ENCODE results near the gene PLK3. TPM values are rescaled to one million over a fixed set of nuclear protein-coding genes. Genes with fewer than 3 reads are reported as not detected.
A peak's percentile ranks its signal among the peaks of the same experiment; 100 is the strongest.

The PLK3 gene
- total and polyA plus RNA-seq, 2 of the 4 experiments (the other 2 are of a cell fraction) = 15.8 to 51.6 TPM

- no peak for TF ChIP-seq CTCF (conservative IDR thresholded peaks at IDR 0.05; ENCODE audit: low read depth, low read length)
Measured at GRCh38 chr1:44803062-44803311, 2.8 kb downstream of the PLK3 start (continued).

- H4K20me1 ChIP-seq (ENCODE audit: insufficient read depth, low read length) = peaks cover 29% of the 10 kb centered on the region
- no peaks in the 10 kb centered on the region for H3K9me3 ChIP-seq (ENCODE audit: control insufficient read depth, insufficient read depth, low read length)
- CTCF ChIA-PET = interaction anchor here (0.6 kb wide), 1 partner anchor 15 kb away, joined by 4 read pairs; no protein-coding TSS in a partner anchor
- H2BK5ac ChIP-seq (ENCODE audit: low read depth, low read length, poor library complexity, severe bottlenecking) = no peak overlapping the region
- no peak overlapping the region for H2BK15ac ChIP-seq (ENCODE audit: low read depth, low read length)
- in situ Hi-C loops (cut with MboI; ENCODE audit: low sequenced_read_pairs) (no loop called here), intact Hi-C loops (cut with micrococcal nuclease) (loop anchor here (10.0 kb wide), 1 partner anchor 501 kb away; no protein-coding TSS in a partner anchor), dilution Hi-C loops (cut with HindIII; ENCODE audit: low sequenced_read_pairs, unreplicated experiment) (no loop called here)
- no peak overlapping the region for H3K56ac ChIP-seq (ENCODE audit: extremely low read depth, insufficient read depth, low read length)
- H3K27me3 ChIP-seq (ENCODE audit: control insufficient read depth, insufficient read depth, low read length) = no peaks in the 10 kb centered on the region
- ATAC-seq (ENCODE audit: low read depth) = no peak
- H2BK20ac ChIP-seq (ENCODE audit: low read depth, low read length) = no peak overlapping the region
- peak overlapping the region; percentile 65 for H3K4ac ChIP-seq (ENCODE audit: low read depth, low read length)
- peaks cover 27% of the 10 kb centered on the region for H3K4me1 ChIP-seq (ENCODE audit: control insufficient read depth, insufficient read depth, low read length)
- H3K9me1 ChIP-seq (ENCODE audit: insufficient read depth, low read length) = peaks cover 12% of the 10 kb centered on the region
- POLR2A ChIA-PET (ENCODE audit: unreplicated experiment) = no interaction called here
- no peak overlapping the region for H2AK5ac ChIP-seq (ENCODE audit: low read depth, low read length)
- no peak overlapping the region for H2AFZ ChIP-seq (replicated peaks; ENCODE audit: low read length, poor library complexity)
- peak overlapping the region; percentile 56 for H3K23ac ChIP-seq (ENCODE audit: low read depth, low read length)
- no peak overlapping the region for H4K5ac ChIP-seq (ENCODE audit: low read depth, low read length)
- H2BK120ac ChIP-seq (ENCODE audit: low read depth, low read length) = no peak overlapping the region
- H4K8ac ChIP-seq (ENCODE audit: low read depth in 2 of 2, low read length in 2 of 2) = no peak overlapping the region
- peak overlapping the region; percentile 23 for H2AK9ac ChIP-seq (replicated peaks; ENCODE audit: low read depth, low read length, poor library complexity)
- BruUV-seq (replicated peaks) = no TSS peak
- H3K36me3 ChIP-seq (ENCODE audit: control insufficient read depth, insufficient read depth, low read length) = peaks cover 37% of the 10 kb centered on the region
- no peak overlapping the region for H3K4me2 ChIP-seq (ENCODE audit: low read depth, low read length)
- peaks cover 15 to 45% of the 10 kb centered on the region in 2 experiments for H3K79me1 ChIP-seq (ENCODE audit: low read depth in 1 of 2, low read length in 2 of 2)
- no peak overlapping the region for H3K14ac ChIP-seq (replicated peaks; ENCODE audit: low read depth, low read length)
- H3K4me3 ChIP-seq (ENCODE audit: insufficient read depth, low read depth, low read length) = no peak overlapping the region
- DNase-seq = no peak
- WGBS, 2 experiments (ENCODE audit: extremely low coverage in 2 of 2, insufficient read length in 1 of 2) = no CpG with 5 or more reads among the region's 13 CpGs
- H3K18ac ChIP-seq (ENCODE audit: low read depth, low read length) = no peak overlapping the region
- H3K27ac ChIP-seq (ENCODE audit: insufficient read depth, low read length) = no peak overlapping the region
- no peak overlapping the region for H4K91ac ChIP-seq (ENCODE audit: insufficient read depth, low read depth, low read length)
- TF ChIP-seq MAZ (IDR thresholded peaks at IDR 0.05; ENCODE audit: borderline replicate concordance, low read depth, low read length) = no peak
- H3K9ac ChIP-seq (ENCODE audit: low read depth, low read length) = no peak overlapping the region
Measured at GRCh38 chr1:44803312-44804095, 3.3 kb downstream of the PLK3 start.
